GM23338 (cell line): ENCODE data around the gene KCNH5. TPM values are rescaled to one million over a fixed set of nuclear protein-coding genes. Genes with fewer than 3 reads are reported as not detected.

ENCODE experiments used
- ATAC-seq: fragments of 200-7000 bp; cut with Tn5 transposase; 3 replicates; pipeline ENCODE4 v1.9.1; 2020
- DNase-seq: peaks from one replicate; pipeline ENCODE4 v3.0.0-alpha.2; 2015; ENCODE audit warnings: low spot score
- H2AFZ ChIP-seq: fragments of 200-600 bp; sonication (generic); 2 replicates; pipeline ENCODE4 v1.8.0; 2016; ENCODE audit warnings: antibody characterized with exemption, mild to moderate bottlenecking, moderate library complexity
- H3F3A ChIP-seq: fragments of 200-600 bp; sonication (generic); replicated peaks from 2 replicates; pipeline ENCODE4 v1.8.0; 2017; ENCODE audit warnings: antibody characterized with exemption, mixed run types, low read depth
- H3K27ac ChIP-seq: fragments of 200-600 bp; sonication (generic); 2 replicates; pipeline ENCODE4 v1.6.1; 2016; ENCODE audit warnings: low read depth
- H3K27me3 ChIP-seq: fragments of 200-600 bp; sonication (generic); 2 replicates; pipeline ENCODE4 v1.8.0; 2016; ENCODE audit warnings: mild to moderate bottlenecking, mixed run types, moderate library complexity; ENCODE audit not compliant: insufficient read depth
- H3K36me3 ChIP-seq: fragments of 200-600 bp; sonication (generic); 2 replicates; pipeline ENCODE4 v1.8.0; 2016; ENCODE audit warnings: mild to moderate bottlenecking; ENCODE audit not compliant: insufficient read depth
- H3K4me1 ChIP-seq: fragments of 200-600 bp; sonication (generic); 2 replicates; pipeline ENCODE4 v1.8.0; 2016; ENCODE audit warnings: mild to moderate bottlenecking, moderate library complexity; ENCODE audit not compliant: insufficient read depth
- H3K4me2 ChIP-seq: fragments of 200-600 bp; sonication (generic); 2 replicates; pipeline ENCODE4 v1.7.1; 2017; ENCODE audit warnings: mixed run types
- H3K4me3 ChIP-seq: fragments of 200-600 bp; sonication (generic); 2 replicates; pipeline ENCODE4 v1.6.1; 2016; ENCODE audit warnings: mixed run types
- H3K79me2 ChIP-seq: fragments of 200-600 bp; sonication (generic); replicated peaks from 2 replicates; pipeline ENCODE4 v1.8.0; 2017; ENCODE audit warnings: mild to moderate bottlenecking; ENCODE audit not compliant: insufficient read depth
- H3K9me2 ChIP-seq: fragments of 200-600 bp; sonication (generic); 2 replicates; pipeline ENCODE4 v1.8.0; 2017; ENCODE audit not compliant: insufficient read depth
- H4K20me1 ChIP-seq: fragments of 200-600 bp; sonication (generic); replicated peaks from 2 replicates; pipeline ENCODE4 v1.8.0; 2017; ENCODE audit warnings: mild to moderate bottlenecking; ENCODE audit not compliant: insufficient read depth
- H3K27ac Mint-ChIP-seq: 2 replicates; pipeline ENCODE4 v1.8.0; 2020; ENCODE audit warnings: inconsistent platforms, mild to moderate bottlenecking, moderate library complexity, mixed read lengths
- H3K27me3 Mint-ChIP-seq: 3 replicates; pipeline ENCODE4 v1.8.0; 2022; ENCODE audit warnings: low read depth, mild to moderate bottlenecking, moderate library complexity, mixed read lengths, inconsistent platforms; ENCODE audit not compliant: insufficient read depth, poor library complexity
- H3K36me3 Mint-ChIP-seq: 3 replicates; pipeline ENCODE4 v1.8.0; 2021; ENCODE audit warnings: low read depth, mild to moderate bottlenecking, inconsistent platforms, moderate library complexity, mixed read lengths
- H3K4me1 Mint-ChIP-seq: 3 replicates; pipeline ENCODE4 v1.8.0; 2020; ENCODE audit warnings: mild to moderate bottlenecking, inconsistent platforms, mixed read lengths
- H3K4me3 Mint-ChIP-seq: 3 replicates; pipeline ENCODE4 v1.8.0; 2021; ENCODE audit warnings: moderate library complexity, mild to moderate bottlenecking, inconsistent platforms, mixed read lengths
- H3K9me3 Mint-ChIP-seq: 3 replicates; pipeline ENCODE4 v1.8.0; 2020; ENCODE audit warnings: moderate library complexity, mild to moderate bottlenecking, inconsistent platforms, mixed read lengths
- CREB1 ChIP-seq: fragments of 250-450 bp; sonication (Bioruptor Pico); IDR thresholded peaks from 2 replicates; pipeline ENCODE4 v1.5.0; 2020; ENCODE audit warnings: low read depth, mild to moderate bottlenecking, moderate library complexity
- EZH2 ChIP-seq: fragments of 200-600 bp; sonication (generic); IDR thresholded peaks from one replicate; pipeline ENCODE4 v1.8.0; 2017; ENCODE audit warnings: antibody characterized with exemption, mild to moderate bottlenecking, low read depth; ENCODE audit not compliant: unreplicated experiment
- EZH2phosphoT487 ChIP-seq: fragments of 200-600 bp; sonication (generic); IDR thresholded peaks from one replicate; pipeline ENCODE4 v1.8.1; 2018; ENCODE audit warnings: antibody characterized with exemption; ENCODE audit not compliant: unreplicated experiment
- JUNB ChIP-seq: IDR thresholded peaks from one replicate; pipeline ENCODE4 v1.6.1; 2016; ENCODE audit warnings: antibody characterized with exemption; ENCODE audit not compliant: unreplicated experiment
- NANOG ChIP-seq: IDR thresholded peaks from 2 replicates; pipeline ENCODE4 v1.6.1; 2016; ENCODE audit warnings: antibody characterized with exemption, borderline replicate concordance
- POLR2AphosphoS5 ChIP-seq: IDR thresholded peaks from 2 replicates; pipeline ENCODE4 v1.6.1; 2016; ENCODE audit warnings: antibody characterized with exemption, low read depth
- STAT1 ChIP-seq: IDR thresholded peaks from one replicate; pipeline ENCODE4 v1.6.1; 2016; ENCODE audit warnings: antibody characterized with exemption; ENCODE audit not compliant: unreplicated experiment
- ZNF114 ChIP-seq: fragments of 250-450 bp; sonication (Bioruptor Pico); IDR thresholded peaks from 2 replicates; pipeline ENCODE4 v1.5.0; 2020; ENCODE audit warnings: mild to moderate bottlenecking, moderate library complexity
- ZNF331 ChIP-seq: fragments of 250-450 bp; sonication (Bioruptor Pico); IDR thresholded peaks from 2 replicates; pipeline ENCODE4 v1.5.0; 2020; ENCODE audit warnings: low read depth, mild to moderate bottlenecking, moderate library complexity
- polyA plus RNA-seq: library from polyadenylated mRNA; unstranded; fragments of >200 nt; fragmentation: Nextera tagmentation; extraction: Ambion mirVana; gene quantifications from 2 replicates; pipeline ENCODE4 v1.2.1, GENCODE V29; 2016
- total RNA-seq: library from RNA; depleted of rRNA; stranded (reverse); fragments of >200 nt; shearing (Covaris generic); gene quantifications from 2 replicates; pipeline ENCODE4 v1.2.3, GENCODE V29; 2014
- TF ChIP-seq, protein P1 (sequence below): IDR thresholded peaks from 2 replicates; pipeline ENCODE4 v1.6.1; 2016; ENCODE audit warnings: antibody characterized with exemption
- TF ChIP-seq, protein P2 (sequence below): IDR thresholded peaks from one replicate; pipeline ENCODE4 v1.6.1; 2018; ENCODE audit warnings: antibody characterized with exemption; ENCODE audit not compliant: unreplicated experiment
- TF ChIP-seq, protein P3 (sequence below), 2 experiments: fragments of 200-600 bp in 1 of 2; sonication (generic) in 1 of 2; conservative IDR thresholded peaks; 2 replicates each; pipeline versions ENCODE4 v1.5.1 to v1.6.1; 2016 to 2017; ENCODE audit warnings: antibody characterized with exemption in 2 of 2, low read depth in 2 of 2, mild to moderate bottlenecking in 2 of 2, moderate library complexity in 1 of 2
- TF ChIP-seq, protein P4 (sequence below): fragments of 250-450 bp; sonication (Bioruptor Pico); IDR thresholded peaks from 2 replicates; pipeline ENCODE4 v1.5.0; 2020; ENCODE audit warnings: mild to moderate bottlenecking, moderate library complexity

Gene KCNH5
- total and polyA plus RNA-seq, 2 experiments from 2014 or later: 0.71 to 0.83 TPM

DNA sequence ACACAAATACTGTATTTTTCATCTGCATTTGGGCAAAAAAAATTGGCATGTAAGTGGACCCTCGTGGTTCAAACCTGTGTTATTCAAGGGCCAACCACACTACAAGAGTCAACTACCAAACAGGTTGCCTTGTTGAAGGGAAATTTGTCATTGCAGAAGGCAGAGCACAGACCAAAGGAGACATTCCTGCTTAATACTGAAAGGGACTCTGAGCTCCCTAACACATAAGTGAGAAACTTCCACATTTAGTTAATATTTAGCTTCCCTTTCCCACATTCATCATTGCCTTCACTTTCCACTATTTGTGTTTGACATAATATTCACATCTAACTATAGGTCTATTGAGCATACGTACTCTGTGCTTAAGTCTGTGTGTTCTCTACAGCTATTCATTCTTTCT is 266.9 kb downstream of the KCNH5 start:
- Histone ChIP-seq H3K79me2 (no peaks in the 10 kb centered on the region), H3K4me1 (peaks cover 20% of the 10 kb centered on the region), H3F3A (peaks cover 6% of the 10 kb centered on the region; the same call in 1 of the 2 replicates), H3K4me3 (no peak overlapping the region), H3K9me2 (peaks cover 9% of the 10 kb centered on the region; the same call in 1 of the 2 replicates), H3K4me2 (no peak overlapping the region), H4K20me1 (no peaks in the 10 kb centered on the region), H3K27ac (no peak overlapping the region), H3K36me3 (no peaks in the 10 kb centered on the region), H2AFZ (no peak overlapping the region), H3K27me3 (no peaks in the 10 kb centered on the region)
- no peak for ATAC-seq
- no peak overlapping the region for H3K27ac Mint-ChIP-seq
- H3K9me3 Mint-ChIP-seq: peaks cover 12% of the 10 kb centered on the region; the same call in 2 of the 3 replicates
- H3K4me3 Mint-ChIP-seq: no peak overlapping the region
- DNase-seq: no peak
- H3K27me3 Mint-ChIP-seq: no peaks in the 10 kb centered on the region
- peaks cover 38% of the 10 kb centered on the region for H3K4me1 Mint-ChIP-seq
- peaks cover 25% of the 10 kb centered on the region; the same call in 2 of the 3 replicates for H3K36me3 Mint-ChIP-seq
- TF ChIP-seq ZNF331: no peak
- TF ChIP-seq, protein P1, sequence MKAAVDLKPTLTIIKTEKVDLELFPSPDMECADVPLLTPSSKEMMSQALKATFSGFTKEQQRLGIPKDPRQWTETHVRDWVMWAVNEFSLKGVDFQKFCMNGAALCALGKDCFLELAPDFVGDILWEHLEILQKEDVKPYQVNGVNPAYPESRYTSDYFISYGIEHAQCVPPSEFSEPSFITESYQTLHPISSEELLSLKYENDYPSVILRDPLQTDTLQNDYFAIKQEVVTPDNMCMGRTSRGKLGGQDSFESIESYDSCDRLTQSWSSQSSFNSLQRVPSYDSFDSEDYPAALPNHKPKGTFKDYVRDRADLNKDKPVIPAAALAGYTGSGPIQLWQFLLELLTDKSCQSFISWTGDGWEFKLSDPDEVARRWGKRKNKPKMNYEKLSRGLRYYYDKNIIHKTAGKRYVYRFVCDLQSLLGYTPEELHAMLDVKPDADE: no peak
- no peak for TF ChIP-seq ZNF114
- TF ChIP-seq STAT1: no peak
- TF ChIP-seq EZH2phosphoT487: no peak
- no peak for TF ChIP-seq JUNB
- no peak for TF ChIP-seq POLR2AphosphoS5
- TF ChIP-seq NANOG: no peak
- TF ChIP-seq EZH2: no peak
- TF ChIP-seq, protein P2, sequence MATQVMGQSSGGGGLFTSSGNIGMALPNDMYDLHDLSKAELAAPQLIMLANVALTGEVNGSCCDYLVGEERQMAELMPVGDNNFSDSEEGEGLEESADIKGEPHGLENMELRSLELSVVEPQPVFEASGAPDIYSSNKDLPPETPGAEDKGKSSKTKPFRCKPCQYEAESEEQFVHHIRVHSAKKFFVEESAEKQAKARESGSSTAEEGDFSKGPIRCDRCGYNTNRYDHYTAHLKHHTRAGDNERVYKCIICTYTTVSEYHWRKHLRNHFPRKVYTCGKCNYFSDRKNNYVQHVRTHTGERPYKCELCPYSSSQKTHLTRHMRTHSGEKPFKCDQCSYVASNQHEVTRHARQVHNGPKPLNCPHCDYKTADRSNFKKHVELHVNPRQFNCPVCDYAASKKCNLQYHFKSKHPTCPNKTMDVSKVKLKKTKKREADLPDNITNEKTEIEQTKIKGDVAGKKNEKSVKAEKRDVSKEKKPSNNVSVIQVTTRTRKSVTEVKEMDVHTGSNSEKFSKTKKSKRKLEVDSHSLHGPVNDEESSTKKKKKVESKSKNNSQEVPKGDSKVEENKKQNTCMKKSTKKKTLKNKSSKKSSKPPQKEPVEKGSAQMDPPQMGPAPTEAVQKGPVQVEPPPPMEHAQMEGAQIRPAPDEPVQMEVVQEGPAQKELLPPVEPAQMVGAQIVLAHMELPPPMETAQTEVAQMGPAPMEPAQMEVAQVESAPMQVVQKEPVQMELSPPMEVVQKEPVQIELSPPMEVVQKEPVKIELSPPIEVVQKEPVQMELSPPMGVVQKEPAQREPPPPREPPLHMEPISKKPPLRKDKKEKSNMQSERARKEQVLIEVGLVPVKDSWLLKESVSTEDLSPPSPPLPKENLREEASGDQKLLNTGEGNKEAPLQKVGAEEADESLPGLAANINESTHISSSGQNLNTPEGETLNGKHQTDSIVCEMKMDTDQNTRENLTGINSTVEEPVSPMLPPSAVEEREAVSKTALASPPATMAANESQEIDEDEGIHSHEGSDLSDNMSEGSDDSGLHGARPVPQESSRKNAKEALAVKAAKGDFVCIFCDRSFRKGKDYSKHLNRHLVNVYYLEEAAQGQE: no peak
- TF ChIP-seq, protein P3, sequence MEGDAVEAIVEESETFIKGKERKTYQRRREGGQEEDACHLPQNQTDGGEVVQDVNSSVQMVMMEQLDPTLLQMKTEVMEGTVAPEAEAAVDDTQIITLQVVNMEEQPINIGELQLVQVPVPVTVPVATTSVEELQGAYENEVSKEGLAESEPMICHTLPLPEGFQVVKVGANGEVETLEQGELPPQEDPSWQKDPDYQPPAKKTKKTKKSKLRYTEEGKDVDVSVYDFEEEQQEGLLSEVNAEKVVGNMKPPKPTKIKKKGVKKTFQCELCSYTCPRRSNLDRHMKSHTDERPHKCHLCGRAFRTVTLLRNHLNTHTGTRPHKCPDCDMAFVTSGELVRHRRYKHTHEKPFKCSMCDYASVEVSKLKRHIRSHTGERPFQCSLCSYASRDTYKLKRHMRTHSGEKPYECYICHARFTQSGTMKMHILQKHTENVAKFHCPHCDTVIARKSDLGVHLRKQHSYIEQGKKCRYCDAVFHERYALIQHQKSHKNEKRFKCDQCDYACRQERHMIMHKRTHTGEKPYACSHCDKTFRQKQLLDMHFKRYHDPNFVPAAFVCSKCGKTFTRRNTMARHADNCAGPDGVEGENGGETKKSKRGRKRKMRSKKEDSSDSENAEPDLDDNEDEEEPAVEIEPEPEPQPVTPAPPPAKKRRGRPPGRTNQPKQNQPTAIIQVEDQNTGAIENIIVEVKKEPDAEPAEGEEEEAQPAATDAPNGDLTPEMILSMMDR (conservative IDR thresholded peaks at IDR 0.05; ENCODE audit: low read depth in 2 of 2): no peak
- TF ChIP-seq, protein P4, sequence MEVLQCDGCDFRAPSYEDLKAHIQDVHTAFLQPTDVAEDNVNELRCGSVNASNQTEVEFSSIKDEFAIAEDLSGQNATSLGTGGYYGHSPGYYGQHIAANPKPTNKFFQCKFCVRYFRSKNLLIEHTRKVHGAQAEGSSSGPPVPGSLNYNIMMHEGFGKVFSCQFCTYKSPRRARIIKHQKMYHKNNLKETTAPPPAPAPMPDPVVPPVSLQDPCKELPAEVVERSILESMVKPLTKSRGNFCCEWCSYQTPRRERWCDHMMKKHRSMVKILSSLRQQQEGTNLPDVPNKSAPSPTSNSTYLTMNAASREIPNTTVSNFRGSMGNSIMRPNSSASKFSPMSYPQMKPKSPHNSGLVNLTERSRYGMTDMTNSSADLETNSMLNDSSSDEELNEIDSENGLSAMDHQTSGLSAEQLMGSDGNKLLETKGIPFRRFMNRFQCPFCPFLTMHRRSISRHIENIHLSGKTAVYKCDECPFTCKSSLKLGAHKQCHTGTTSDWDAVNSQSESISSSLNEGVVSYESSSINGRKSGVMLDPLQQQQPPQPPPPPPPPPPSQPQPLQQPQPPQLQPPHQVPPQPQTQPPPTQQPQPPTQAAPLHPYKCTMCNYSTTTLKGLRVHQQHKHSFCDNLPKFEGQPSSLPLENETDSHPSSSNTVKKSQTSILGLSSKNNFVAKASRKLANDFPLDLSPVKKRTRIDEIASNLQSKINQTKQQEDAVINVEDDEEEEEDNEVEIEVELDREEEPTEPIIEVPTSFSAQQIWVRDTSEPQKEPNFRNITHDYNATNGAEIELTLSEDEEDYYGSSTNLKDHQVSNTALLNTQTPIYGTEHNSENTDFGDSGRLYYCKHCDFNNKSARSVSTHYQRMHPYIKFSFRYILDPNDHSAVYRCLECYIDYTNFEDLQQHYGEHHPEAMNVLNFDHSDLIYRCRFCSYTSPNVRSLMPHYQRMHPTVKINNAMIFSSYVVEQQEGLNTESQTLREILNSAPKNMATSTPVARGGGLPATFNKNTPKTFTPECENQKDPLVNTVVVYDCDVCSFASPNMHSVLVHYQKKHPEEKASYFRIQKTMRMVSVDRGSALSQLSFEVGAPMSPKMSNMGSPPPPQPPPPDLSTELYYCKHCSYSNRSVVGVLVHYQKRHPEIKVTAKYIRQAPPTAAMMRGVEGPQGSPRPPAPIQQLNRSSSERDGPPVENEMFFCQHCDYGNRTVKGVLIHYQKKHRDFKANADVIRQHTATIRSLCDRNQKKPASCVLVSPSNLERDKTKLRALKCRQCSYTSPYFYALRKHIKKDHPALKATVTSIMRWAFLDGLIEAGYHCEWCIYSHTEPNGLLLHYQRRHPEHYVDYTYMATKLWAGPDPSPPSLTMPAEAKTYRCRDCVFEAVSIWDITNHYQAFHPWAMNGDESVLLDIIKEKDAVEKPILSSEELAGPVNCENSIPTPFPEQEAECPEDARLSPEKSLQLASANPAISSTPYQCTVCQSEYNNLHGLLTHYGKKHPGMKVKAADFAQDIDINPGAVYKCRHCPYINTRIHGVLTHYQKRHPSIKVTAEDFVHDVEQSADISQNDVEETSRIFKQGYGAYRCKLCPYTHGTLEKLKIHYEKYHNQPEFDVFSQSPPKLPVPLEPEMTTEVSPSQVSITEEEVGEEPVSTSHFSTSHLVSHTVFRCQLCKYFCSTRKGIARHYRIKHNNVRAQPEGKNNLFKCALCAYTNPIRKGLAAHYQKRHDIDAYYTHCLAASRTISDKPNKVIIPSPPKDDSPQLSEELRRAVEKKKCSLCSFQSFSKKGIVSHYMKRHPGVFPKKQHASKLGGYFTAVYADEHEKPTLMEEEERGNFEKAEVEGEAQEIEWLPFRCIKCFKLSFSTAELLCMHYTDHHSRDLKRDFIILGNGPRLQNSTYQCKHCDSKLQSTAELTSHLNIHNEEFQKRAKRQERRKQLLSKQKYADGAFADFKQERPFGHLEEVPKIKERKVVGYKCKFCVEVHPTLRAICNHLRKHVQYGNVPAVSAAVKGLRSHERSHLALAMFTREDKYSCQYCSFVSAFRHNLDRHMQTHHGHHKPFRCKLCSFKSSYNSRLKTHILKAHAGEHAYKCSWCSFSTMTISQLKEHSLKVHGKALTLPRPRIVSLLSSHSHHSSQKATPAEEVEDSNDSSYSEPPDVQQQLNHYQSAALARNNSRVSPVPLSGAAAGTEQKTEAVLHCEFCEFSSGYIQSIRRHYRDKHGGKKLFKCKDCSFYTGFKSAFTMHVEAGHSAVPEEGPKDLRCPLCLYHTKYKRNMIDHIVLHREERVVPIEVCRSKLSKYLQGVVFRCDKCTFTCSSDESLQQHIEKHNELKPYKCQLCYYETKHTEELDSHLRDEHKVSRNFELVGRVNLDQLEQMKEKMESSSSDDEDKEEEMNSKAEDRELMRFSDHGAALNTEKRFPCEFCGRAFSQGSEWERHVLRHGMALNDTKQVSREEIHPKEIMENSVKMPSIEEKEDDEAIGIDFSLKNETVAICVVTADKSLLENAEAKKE (CRISPR knock-in tag): no peak
- no peak for TF ChIP-seq CREB1
